HG02981 (cell line): ENCODE results near the gene SIGLEC7.
"Not testable (repeated sequence)": the region's sequence is repeated elsewhere in the genome, so short reads cannot be mapped to it uniquely, and the experiment has no call there.

Source experiments
- ATAC-seq: cut with Tn5 transposase; IDR thresholded peaks from one replicate; pipeline ENCODE4 v1.9.1; 2021; ENCODE audit warnings: mild to moderate bottlenecking, moderate library complexity; ENCODE audit not compliant: unreplicated experiment

Gene SIGLEC7

DNA sequence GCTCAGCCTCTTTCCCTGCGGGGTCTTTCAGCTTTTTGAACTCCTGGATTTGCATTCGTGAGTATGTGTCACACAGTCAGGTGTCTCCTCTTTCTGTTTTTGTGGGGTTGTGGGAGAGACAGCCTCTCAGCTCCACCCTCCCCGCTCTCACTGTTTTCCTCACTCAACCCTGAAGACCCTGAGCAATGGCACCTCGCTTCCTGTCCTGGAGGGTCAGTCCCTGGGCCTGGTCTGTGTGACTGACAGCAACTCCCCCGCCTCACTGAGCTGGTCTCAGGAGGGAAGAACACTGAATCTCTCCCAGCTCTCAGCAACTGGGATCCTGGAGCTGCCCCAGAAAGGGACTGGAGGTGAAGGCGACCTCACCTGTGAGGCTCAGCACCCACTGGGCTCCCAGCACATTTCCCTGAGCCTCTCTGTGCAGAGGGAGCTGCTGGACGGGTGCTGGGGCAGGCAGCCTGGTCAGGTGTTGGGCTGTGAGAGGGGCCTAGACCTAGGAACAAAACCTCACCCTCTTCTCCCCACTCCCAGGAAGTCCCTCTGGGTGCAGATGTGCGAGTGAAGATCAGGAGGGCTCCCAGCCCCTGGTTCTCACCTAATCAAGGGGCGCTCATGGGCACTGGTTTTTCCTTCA lies 4.2 kb upstream of the SIGLEC7 start:
- no peak for ATAC-seq

- ATAC-seq, result no peak
These were observed 3.5 kb upstream of the SIGLEC7 start for GRCh38 chr19:51138549-51138979.

DNA sequence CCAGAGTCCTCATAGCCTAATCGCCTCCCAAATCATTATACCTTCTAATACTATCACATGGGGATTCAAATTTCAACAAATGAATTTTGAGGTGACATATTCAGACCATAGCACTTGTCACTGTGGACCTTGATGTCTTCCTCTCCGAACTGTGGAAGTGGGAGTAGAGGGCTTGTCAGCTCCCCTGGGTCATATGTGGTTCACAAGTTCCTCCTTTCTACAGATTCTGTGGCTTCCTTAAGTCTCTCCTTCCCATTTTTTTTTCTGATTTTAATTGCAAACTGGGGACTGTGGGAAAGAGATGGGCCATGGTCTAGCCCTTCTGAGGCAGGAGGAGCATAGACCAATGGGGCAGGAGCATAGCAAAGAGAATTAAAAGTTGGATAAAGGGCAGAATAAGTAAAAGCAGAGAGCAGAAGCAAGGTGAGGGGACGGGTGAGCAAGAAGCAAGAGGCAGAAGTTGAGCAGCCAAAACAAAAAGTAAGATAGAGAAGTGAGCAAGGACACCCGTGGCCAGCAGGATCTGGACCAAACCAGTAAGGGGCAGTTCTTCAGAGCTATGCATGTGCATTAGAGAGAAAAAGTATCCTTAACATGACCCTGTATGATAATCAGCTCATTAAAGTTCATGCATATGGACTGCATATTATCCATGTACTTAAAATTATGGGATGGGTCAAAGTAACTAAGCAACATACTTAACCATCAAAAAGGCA lies 2.6 kb upstream of the SIGLEC7 start:
- ATAC-seq, result no peak

DNA sequence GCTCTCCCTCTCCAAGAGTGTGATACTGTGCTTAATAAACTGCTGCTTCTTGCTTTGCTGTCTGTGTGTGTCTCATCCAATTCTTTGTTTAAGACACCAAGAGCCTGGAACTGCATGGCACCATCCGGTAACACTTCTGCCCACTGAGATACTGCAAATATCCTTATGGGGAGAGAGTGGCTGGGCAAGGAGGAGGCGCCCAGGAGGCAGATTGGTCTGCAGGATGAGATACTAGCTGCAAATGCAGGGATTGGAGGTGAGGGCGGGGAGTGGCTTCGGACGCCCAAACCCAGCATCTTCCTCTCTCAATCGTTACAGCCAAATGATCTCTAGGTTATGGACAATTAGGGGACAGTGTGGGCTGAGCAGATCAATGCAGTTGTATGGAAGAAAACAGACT lies 1.7 kb upstream of the SIGLEC7 start:
- ATAC-seq, result no peak

DNA sequence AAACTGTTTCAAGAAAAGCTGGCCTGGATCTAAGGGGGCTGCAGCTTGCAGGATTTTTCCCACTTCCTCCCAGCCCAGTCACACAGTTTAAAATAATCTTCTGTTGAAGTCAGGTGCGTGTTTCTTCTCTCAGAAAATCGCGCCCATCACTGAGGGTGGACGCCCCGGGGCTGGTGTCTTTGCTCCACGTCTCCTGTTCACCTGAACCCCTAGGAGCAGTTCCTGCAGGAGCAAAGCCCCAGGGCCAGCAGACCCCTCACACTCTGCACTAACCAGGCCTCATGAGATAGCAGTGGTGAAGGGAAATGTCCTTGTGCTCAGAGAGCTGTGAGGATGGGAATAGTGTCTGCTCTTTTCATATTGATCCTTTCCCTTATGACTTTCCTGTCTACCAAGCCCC lies 920 bp upstream of the SIGLEC7 start:
- no peak for ATAC-seq

GRCh38 chr19:51142809-51143475 lies 841 bp downstream of the SIGLEC7 start:
- not testable (repeated sequence) for ATAC-seq

GRCh38 chr19:51143486-51143885 lies 1.4 kb downstream of the SIGLEC7 start:
- no peak for ATAC-seq

DNA sequence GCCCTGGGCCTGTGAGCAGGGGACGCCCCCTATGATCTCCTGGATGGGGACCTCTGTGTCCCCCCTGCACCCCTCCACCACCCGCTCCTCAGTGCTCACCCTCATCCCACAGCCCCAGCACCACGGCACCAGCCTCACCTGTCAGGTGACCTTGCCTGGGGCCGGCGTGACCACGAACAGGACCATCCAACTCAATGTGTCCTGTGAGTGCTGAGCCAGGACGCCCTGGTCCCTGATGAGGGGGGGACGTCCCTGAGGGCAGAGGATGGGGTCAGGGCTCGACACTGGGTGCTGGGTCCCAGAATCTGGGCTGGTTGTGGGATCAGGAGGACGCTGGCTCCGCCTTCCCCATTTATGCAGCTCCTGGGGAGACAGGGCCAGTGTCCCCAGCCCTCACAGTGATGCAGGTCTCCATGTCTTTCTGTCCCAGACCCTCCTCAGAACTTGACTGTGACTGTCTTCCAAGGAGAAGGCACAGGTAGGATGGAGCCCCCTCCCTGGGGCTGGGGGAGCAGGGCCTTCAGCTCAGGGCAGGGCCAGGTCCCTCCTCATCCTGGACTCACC lies 2.5 kb downstream of the SIGLEC7 start:
- ATAC-seq, result no peak

GRCh38 chr19:51145916-51146493 lies 3.9 kb downstream of the SIGLEC7 start:
- ATAC-seq, result no peak

DNA sequence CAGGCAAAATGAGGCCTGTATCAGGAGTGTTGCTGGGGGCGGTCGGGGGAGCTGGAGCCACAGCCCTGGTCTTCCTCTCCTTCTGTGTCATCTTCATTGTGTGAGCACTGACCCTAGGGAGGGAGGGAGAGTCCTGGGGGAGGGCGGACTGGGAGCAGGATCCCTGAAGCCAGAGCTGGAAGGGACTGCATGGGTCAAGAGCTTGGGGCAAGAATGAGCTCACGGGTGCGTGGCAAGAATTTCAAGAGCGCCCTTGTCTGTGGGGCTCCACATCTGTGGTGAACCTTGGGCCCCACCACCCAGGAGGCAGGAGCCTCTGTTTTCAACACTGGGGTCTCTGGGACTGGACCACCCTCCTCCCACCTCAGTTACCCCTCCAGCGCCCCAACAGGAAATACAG lies 4.7 kb downstream of the SIGLEC7 start:
- no peak for ATAC-seq

- ATAC-seq, result no peak
These were observed 5.6 kb downstream of the SIGLEC7 start for GRCh38 chr19:51147663-51148062.

DNA sequence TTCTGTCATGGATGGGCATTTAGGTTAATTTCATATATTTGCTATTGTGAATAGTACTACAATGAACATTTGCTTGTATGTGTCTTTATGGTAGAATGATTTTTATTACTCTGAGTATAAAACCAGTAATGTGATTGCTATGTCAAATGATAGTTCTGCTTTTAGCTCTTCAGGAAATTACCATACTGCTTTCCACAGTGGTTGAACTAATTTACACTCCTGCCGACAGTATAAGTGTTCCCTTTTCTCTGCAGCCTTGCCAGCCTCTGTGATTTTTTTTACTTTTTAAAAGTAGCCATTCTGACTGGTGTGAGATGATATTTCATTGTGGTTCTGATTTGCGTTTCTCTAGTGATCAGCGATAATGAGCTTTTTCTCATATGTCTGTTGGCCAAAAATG lies 6.5 kb downstream of the SIGLEC7 start:
- no peak for ATAC-seq

DNA sequence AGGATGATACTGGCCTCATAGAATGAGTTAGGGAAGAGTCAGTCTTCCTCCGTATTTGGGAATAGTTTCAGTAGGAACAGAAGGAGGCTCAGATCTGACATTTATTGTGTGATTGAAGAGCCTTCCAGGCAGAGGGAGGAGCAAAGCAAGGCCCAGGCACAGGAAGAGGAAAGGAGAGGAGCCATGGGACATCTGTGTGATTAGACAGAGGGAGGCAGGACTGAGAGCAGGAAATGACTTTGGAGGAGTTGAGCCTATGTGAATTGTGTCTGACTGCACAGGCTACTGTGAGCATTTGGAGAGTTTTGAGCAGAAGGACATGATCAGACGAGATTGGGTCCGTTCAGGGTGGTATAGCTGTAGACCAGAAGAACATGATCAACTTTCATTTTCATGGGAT lies 8.5 kb downstream of the SIGLEC7 start:
- no peak for ATAC-seq

DNA sequence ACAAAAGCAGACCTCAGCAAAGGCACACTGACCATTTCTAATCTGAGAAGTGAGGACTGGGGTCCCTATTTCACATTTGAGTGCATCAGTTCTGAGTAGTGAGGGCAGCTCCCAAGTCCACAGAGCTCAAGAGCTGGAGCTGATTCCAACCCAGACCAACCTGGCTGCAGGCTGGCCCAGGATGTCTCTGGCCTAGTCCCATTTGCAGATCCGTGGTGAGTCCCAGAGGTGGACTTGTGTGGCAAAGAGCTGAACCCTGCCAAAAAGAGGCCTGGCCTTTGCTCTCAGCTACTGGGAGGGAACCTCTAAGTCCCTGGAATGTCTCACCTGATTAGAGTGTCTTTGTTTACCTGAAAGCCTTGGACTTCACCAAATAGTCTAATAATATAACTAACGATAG lies 14.6 kb downstream of the SIGLEC7 start:
- no peak for ATAC-seq

GRCh38 chr19:51157265-51157664 lies 15.2 kb downstream of the SIGLEC7 start:
- no peak for ATAC-seq

GRCh38 chr19:51158474-51159129 lies 16.5 kb downstream of the SIGLEC7 start:
- no peak for ATAC-seq

DNA sequence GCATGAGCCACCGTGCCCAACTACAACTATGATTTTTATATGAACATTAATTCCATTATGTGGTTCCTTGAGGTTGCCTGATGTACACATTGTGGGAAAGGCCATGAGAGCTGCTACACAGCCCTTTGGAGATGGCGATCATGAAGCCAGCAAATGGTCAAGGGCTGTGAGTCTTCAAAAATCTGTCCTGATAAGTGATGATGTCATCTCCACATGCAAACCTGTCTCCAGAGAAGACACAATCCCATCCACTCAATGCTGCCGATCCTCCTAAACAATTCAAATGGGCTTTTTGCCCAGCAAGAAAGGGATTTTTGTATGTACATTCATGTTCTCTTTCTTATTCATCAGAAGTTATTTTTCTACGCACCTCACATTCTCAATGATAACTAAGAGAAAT lies 17.6 kb downstream of the SIGLEC7 start:
- no peak for ATAC-seq

DNA sequence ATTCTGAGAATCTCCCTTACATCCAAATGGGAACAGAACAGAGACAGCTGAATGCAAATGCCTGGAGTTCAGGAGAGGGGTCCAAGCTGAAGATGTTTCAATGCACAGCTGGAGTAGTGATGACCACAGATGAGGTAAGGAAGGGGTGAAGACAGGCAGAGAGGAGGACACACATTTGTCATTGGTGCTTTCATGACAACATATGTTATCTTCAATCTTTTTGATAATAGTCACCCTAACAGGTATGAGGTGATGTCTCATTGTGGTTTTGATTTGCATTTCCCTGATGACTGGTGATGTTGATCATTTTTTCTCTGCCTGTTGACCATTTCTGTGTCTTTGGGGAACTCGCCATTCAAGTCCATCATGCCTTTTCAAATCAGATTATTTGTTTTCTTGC lies 19.2 kb downstream of the SIGLEC7 start:
- ATAC-seq, result no peak

GRCh38 chr19:51161867-51162496 lies 19.9 kb downstream of the SIGLEC7 start:
- no peak for ATAC-seq

- ATAC-seq, result no peak
These were observed 21.2 kb downstream of the SIGLEC7 start for GRCh38 chr19:51163257-51163656.

DNA sequence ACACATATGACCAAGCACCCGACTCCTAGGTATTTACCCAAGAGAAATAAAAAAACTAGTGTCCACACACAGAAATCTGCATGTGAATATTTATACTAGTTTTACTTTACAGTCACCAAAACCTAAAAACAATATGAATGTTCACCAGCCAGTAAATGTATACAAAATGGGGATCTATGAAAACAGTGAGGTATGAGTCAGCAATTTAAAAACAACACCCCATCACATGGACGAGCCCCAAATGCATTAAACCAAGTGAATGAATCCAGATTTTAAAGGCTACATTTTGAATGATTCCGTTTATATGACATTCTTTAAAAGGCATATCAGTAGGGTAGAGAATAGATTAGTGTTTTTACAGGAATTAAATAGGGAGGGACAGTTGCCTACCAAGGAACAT lies 22.1 kb downstream of the SIGLEC7 start:
- ATAC-seq, result no peak
